A549 (cell line): ENCODE results near the gene TCP11L2. TPM values are rescaled to one million over a fixed set of nuclear protein-coding genes. Genes with fewer than 3 reads are reported as not detected.

Experiments used
- ATAC-seq, 2 experiments: fragments of 200-7000 bp in 1 of 2; fragments of >200 bp in 1 of 2; cut with Nextera tagmentation in 1 of 2; cut with Tn5 transposase in 1 of 2; 3 replicates each; pipeline versions ENCODE4 v1.8.0 to v1.9.1; 2018 to 2020; ENCODE audit warnings: mild to moderate bottlenecking in 1 of 2, moderate library complexity in 1 of 2
- CTCF ChIA-PET: fragments of 300-600 bp; sonication (Branson Sonifier 250); formaldehyde crosslinking; extraction: SDS; loops from one replicate; lab custom pipeline; 2021; ENCODE audit warnings: antibody characterized with exemption, inconsistent platforms; lab: Yijun Ruan, JAX
- POLR2A ChIA-PET: fragments of 350-600 bp; formaldehyde crosslinking; extraction: SDS; loops from one replicate; lab custom pipeline; 2021; ENCODE audit warnings: antibody characterized with exemption, inconsistent platforms; lab: Yijun Ruan, JAX
- DNase-seq, 2 experiments: peaks; one replicate each; pipeline versions ENCODE4 v3.0.0 to v3.0.0-alpha.2; 2011 to 2016; ENCODE audit warnings: low read depth in 1 of 2, low spot score in 1 of 2
- FAIRE-seq: peaks from 2 replicates; lab custom pipeline; 2011; peaks lifted over from hg19 to GRCh38; lab: Jason Lieb, UNC
- H3K27ac ChIP-seq, 2 experiments: fragments of >200 bp; sonication (Bioruptor Twin); formaldehyde crosslinking; 3 replicates each; pipeline ENCODE4 v1.5.1; 2016 to 2017
- H3K4me1 ChIP-seq: fragments of >200 bp; sonication (Bioruptor Twin); formaldehyde crosslinking; 3 replicates; pipeline ENCODE4 v1.6.1; 2016
- H3K4me2 ChIP-seq: fragments of >200 bp; sonication (Bioruptor Twin); formaldehyde crosslinking; 3 replicates; pipeline ENCODE4 v1.6.1; 2016
- H3K4me3 ChIP-seq: fragments of >200 bp; sonication (Bioruptor Twin); formaldehyde crosslinking; 3 replicates; pipeline ENCODE4 v1.5.1; 2016
- H3K9me3 ChIP-seq: fragments of >200 bp; sonication (Bioruptor Twin); formaldehyde crosslinking; 3 replicates; pipeline ENCODE4 v1.6.1; 2016
- CBX8 ChIP-seq: fragments of 200-600 bp; sonication (generic); IDR thresholded peaks from 2 replicates; pipeline ENCODE4 v1.6.1; 2016
- EHMT2 ChIP-seq: fragments of 200-600 bp; sonication (generic); IDR thresholded peaks from 2 replicates; pipeline ENCODE4 v1.6.1; 2016; ENCODE audit warnings: antibody characterized with exemption, low read depth, mild to moderate bottlenecking, moderate library complexity
- HEYL ChIP-seq: fragments of 250-450 bp; sonication (Bioruptor Pico); IDR thresholded peaks from 2 replicates; pipeline ENCODE4 v1.8.0; 2021; ENCODE audit warnings: mild to moderate bottlenecking, moderate library complexity
- NFE2L2 ChIP-seq: fragments of 150-350 bp; conservative IDR thresholded peaks from 2 replicates; pipeline ENCODE4 v1.6.1; 2014; ENCODE audit warnings: low read length
- RAD21 ChIP-seq, 2 experiments: fragments of >200 bp in 1 of 2; sonication (Bioruptor Twin) in 1 of 2; formaldehyde crosslinking in 1 of 2; IDR thresholded peaks in 1 of 2; conservative IDR thresholded peaks in 1 of 2; 2 replicates in 1 of 2; 3 replicates in 1 of 2; pipeline ENCODE4 v1.6.1; 2012 to 2018; ENCODE audit warnings: inconsistent platforms in 1 of 2
- RARB ChIP-seq: fragments of 250-450 bp; sonication (Bioruptor Pico); IDR thresholded peaks from 2 replicates; pipeline ENCODE4 v1.8.0; 2021; ENCODE audit warnings: mild to moderate bottlenecking, moderate library complexity
- TFCP2L1 ChIP-seq: fragments of 250-450 bp; sonication (Bioruptor Pico); IDR thresholded peaks from 2 replicates; pipeline ENCODE4 v1.5.0; 2021; ENCODE audit warnings: mild to moderate bottlenecking
- ZC3H11A ChIP-seq: fragments of 450-650 bp; IDR thresholded peaks from 2 replicates; pipeline ENCODE4 v1.6.1; 2014; ENCODE audit warnings: antibody characterized with exemption, mild to moderate bottlenecking
- WGBS: methylation state at CpG from one replicate; pipeline ENCODE4 v1.1.6; 2017; ENCODE audit errors: missing lambda C conversion rate; 5-methylcytosine and 5-hydroxymethylcytosine counted together
- polyA plus RNA-seq, 4 experiments: library from polyadenylated mRNA; depleted of rRNA in 3 of 4; stranded (reverse); fragments of >200 nt; fragmentation: RNase III in 1 of 4; extraction: RNeasy Plus Mini Kit Qiagen cat#74134 plus additional on column Dnase treatment in 1 of 4; gene quantifications; 2 replicates in 3 of 4; 3 replicates in 1 of 4; pipeline ENCODE4 v1.2.3, GENCODE V29; 2011 to 2017
- TF ChIP-seq, protein P1 (sequence below): fragments of 200-600 bp; sonication (generic); IDR thresholded peaks from 2 replicates; pipeline ENCODE4 v1.6.1; 2016; ENCODE audit warnings: antibody characterized with exemption, mild to moderate bottlenecking, moderate library complexity
- TF ChIP-seq, protein P2 (sequence below): fragments of >200 bp; sonication (Bioruptor Twin); formaldehyde crosslinking; IDR thresholded peaks from 3 replicates; pipeline ENCODE4 v1.6.1; 2016
- TF ChIP-seq, protein P3 (sequence below): fragments of >200 bp; sonication (Bioruptor Twin); formaldehyde crosslinking; IDR thresholded peaks from 3 replicates; pipeline ENCODE4 v1.5.1; 2016
- TF ChIP-seq, protein P4 (sequence below): fragments of 250-450 bp; sonication (Bioruptor Pico); IDR thresholded peaks from 2 replicates; pipeline ENCODE4 v1.5.0; 2021; ENCODE audit warnings: mild to moderate bottlenecking, moderate library complexity, borderline replicate concordance

Gene TCP11L2
- polyA plus RNA-seq, 2 of the 4 experiments (the other 2 are of a cell fraction) = 4.1 to 16.6 TPM

DNA sequence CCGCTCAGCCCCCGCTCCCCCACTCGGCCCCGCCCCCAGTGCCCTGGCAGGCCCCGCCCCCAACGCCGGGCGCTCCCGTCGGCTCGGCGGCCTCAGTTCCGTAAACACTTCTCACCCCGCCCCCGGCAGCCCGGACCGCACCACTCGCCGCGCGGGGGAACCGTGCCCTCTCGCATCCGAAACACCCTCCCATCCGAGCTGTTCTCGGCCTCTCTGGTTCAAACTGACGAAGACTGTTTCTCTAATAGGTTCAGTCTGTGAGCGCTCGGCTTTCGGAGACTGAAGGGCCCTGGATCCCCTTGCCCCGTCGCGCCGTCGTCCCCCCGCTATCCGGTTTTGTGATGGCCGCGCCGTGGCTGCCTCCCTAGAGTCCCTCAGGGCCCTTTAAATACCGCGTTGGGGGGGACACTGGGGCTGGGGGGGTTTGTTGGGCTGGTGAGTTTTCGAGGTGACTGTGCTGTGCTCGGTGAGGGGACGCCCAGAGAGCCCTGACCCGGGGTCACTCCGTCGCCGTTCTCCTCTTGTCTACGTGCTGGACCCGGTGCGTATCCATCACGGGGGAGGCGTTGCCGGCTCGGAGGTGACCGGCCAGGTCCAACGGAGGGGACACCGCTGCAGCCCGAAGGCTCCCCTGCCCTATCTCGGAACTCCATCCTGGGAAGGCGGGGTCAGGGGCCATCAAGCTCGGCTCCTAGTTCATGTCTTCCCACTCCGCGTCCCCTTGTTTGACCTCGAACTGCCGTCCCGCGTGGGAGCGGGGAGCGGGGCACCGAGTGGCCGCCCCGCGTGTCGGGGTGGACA, at the start of gene TCP11L2 (continued):
- TF ChIP-seq, protein P1, sequence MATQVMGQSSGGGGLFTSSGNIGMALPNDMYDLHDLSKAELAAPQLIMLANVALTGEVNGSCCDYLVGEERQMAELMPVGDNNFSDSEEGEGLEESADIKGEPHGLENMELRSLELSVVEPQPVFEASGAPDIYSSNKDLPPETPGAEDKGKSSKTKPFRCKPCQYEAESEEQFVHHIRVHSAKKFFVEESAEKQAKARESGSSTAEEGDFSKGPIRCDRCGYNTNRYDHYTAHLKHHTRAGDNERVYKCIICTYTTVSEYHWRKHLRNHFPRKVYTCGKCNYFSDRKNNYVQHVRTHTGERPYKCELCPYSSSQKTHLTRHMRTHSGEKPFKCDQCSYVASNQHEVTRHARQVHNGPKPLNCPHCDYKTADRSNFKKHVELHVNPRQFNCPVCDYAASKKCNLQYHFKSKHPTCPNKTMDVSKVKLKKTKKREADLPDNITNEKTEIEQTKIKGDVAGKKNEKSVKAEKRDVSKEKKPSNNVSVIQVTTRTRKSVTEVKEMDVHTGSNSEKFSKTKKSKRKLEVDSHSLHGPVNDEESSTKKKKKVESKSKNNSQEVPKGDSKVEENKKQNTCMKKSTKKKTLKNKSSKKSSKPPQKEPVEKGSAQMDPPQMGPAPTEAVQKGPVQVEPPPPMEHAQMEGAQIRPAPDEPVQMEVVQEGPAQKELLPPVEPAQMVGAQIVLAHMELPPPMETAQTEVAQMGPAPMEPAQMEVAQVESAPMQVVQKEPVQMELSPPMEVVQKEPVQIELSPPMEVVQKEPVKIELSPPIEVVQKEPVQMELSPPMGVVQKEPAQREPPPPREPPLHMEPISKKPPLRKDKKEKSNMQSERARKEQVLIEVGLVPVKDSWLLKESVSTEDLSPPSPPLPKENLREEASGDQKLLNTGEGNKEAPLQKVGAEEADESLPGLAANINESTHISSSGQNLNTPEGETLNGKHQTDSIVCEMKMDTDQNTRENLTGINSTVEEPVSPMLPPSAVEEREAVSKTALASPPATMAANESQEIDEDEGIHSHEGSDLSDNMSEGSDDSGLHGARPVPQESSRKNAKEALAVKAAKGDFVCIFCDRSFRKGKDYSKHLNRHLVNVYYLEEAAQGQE = no peak
- TF ChIP-seq HEYL = no peak
- TF ChIP-seq, protein P2, sequence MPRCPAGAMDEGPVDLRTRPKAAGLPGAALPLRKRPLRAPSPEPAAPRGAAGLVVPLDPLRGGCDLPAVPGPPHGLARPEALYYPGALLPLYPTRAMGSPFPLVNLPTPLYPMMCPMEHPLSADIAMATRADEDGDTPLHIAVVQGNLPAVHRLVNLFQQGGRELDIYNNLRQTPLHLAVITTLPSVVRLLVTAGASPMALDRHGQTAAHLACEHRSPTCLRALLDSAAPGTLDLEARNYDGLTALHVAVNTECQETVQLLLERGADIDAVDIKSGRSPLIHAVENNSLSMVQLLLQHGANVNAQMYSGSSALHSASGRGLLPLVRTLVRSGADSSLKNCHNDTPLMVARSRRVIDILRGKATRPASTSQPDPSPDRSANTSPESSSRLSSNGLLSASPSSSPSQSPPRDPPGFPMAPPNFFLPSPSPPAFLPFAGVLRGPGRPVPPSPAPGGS = no peak
- TF ChIP-seq, all 56 proteins: peak for 5

DNA sequence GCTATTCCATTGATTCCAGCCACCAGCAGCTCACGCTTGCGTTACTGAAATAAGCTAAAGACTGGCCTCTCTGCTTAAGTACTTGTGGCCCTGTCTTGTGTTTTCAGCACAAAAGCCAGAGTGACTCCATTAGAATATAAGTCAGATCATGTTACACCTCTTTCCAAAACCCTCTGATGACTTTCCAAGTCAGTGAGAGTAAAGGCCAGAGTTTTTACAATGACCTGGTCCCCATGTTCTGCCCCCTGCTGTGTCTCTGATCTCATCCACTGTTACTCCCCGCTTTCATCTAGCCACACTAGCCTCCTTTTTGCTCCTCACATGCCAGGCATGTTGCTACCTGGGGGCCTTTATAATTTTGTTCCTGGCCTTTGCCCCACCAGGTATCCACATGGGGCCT, 47.8 kb upstream of the TCP11L2 start:
- TF ChIP-seq, protein P3, sequence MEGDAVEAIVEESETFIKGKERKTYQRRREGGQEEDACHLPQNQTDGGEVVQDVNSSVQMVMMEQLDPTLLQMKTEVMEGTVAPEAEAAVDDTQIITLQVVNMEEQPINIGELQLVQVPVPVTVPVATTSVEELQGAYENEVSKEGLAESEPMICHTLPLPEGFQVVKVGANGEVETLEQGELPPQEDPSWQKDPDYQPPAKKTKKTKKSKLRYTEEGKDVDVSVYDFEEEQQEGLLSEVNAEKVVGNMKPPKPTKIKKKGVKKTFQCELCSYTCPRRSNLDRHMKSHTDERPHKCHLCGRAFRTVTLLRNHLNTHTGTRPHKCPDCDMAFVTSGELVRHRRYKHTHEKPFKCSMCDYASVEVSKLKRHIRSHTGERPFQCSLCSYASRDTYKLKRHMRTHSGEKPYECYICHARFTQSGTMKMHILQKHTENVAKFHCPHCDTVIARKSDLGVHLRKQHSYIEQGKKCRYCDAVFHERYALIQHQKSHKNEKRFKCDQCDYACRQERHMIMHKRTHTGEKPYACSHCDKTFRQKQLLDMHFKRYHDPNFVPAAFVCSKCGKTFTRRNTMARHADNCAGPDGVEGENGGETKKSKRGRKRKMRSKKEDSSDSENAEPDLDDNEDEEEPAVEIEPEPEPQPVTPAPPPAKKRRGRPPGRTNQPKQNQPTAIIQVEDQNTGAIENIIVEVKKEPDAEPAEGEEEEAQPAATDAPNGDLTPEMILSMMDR = no peak
- TF ChIP-seq ZC3H11A (no peak), RAD21 (conservative IDR thresholded peaks at IDR 0.05 in 1 of 2, IDR thresholded peaks at IDR 0.05 in 1 of 2) (no peak), TFCP2L1 (CRISPR knock-in tag) (no peak), CBX8 (no peak), NFE2L2 (no peak), EHMT2 (no peak), RARB (CRISPR knock-in tag) (no peak)
- TF ChIP-seq, protein P4, sequence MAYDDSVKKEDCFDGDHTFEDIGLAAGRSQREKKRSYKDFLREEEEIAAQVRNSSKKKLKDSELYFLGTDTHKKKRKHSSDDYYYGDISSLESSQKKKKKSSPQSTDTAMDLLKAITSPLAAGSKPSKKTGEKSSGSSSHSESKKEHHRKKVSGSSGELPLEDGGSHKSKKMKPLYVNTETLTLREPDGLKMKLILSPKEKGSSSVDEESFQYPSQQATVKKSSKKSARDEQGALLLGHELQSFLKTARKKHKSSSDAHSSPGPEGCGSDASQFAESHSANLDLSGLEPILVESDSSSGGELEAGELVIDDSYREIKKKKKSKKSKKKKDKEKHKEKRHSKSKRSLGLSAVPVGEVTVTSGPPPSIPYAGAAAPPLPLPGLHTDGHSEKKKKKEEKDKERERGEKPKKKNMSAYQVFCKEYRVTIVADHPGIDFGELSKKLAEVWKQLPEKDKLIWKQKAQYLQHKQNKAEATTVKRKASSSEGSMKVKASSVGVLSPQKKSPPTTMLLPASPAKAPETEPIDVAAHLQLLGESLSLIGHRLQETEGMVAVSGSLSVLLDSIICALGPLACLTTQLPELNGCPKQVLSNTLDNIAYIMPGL = no peak
- TF ChIP-seq, protein P1 = no peak

More for the DNA sequence above, 47.8 kb upstream of the TCP11L2 start:
- POLR2A ChIA-PET = no interaction called here
- Histone ChIP-seq H3K4me3 (no peak overlapping the region), H3K27ac (no peak overlapping the region), H3K4me1 (no peaks in the 10 kb centered on the region), H3K9me3 (no peaks in the 10 kb centered on the region), H3K4me2 (no peak overlapping the region)
- no peak for DNase-seq
- no peak for ATAC-seq
- 91% methylated on average over 3 of the region's 3 CpGs for WGBS
- CTCF ChIA-PET = interaction anchor here (1.3 to 1.5 kb wide), 3 partner anchors 14 to 28 kb away, joined by 3 to 5 read pairs (median 3); no protein-coding TSS in a partner anchor
- no peak for FAIRE-seq
